Transverse colon (tissue), 4 donors: ENCODE results near the gene SENP7. TPM values are rescaled to one million over a fixed set of nuclear protein-coding genes. Genes with fewer than 3 reads are reported as not detected.

Source experiments
- DNase-seq: peaks from one replicate; pipeline ENCODE4 v3.0.0-alpha.2; 2019
- H3K27ac ChIP-seq, 4 donors: fragments of 200-600 bp; sonication (generic); 2 replicates each; pipeline ENCODE4 v1.5.1; 2016 to 2018; ENCODE audit warnings: inconsistent platforms in 4 of 4
- H3K27me3 ChIP-seq: fragments of 200-600 bp; sonication (generic); 2 replicates; pipeline ENCODE4 v1.5.1; 2017; ENCODE audit warnings: inconsistent platforms
- H3K36me3 ChIP-seq, 4 donors: fragments of 200-600 bp; sonication (generic); 2 replicates each; pipeline ENCODE4 v1.5.1; 2017 to 2019; ENCODE audit warnings: inconsistent platforms in 4 of 4
- H3K4me1 ChIP-seq, 4 donors: fragments of 200-600 bp; sonication (generic); 2 replicates each; pipeline ENCODE4 v1.5.1; 2017 to 2020; ENCODE audit warnings: inconsistent platforms in 4 of 4
- H3K4me3 ChIP-seq, 4 donors: fragments of 200-600 bp; sonication (generic); 1 replicate in 1 of 4; 2 replicates in 3 of 4; pipeline versions ENCODE4 v1.5.1 to v1.6.1; 2017 to 2019; ENCODE audit warnings: inconsistent platforms in 4 of 4
- H3K9me3 ChIP-seq, 2 donors: fragments of 200-600 bp; sonication (generic); 2 replicates each; pipeline ENCODE4 v1.5.1; 2017 to 2019; ENCODE audit warnings: inconsistent platforms in 2 of 2
- CTCF ChIP-seq, 5 experiments: fragments of 200-600 bp in 3 of 5; fragments of 450-650 bp in 2 of 5; sonication (generic) in 3 of 5; IDR thresholded peaks; 1 replicate in 2 of 5; 2 replicates in 3 of 5; pipeline ENCODE4 v1.5.1; 2016 to 2017; ENCODE audit warnings: antibody characterized with exemption in 5 of 5, inconsistent platforms in 3 of 5, mild to moderate bottlenecking in 2 of 5, moderate library complexity in 1 of 5
- EP300 ChIP-seq: sonication (generic); formaldehyde crosslinking; IDR thresholded peaks from one replicate; pipeline ENCODE4 v1.6.1; 2017; ENCODE audit warnings: antibody characterized with exemption, low read depth
- POLR2A ChIP-seq: fragments of 450-650 bp; IDR thresholded peaks from one replicate; pipeline ENCODE4 v1.6.1; 2016; ENCODE audit warnings: antibody characterized with exemption, mild to moderate bottlenecking, moderate library complexity
- POLR2AphosphoS5 ChIP-seq, 3 donors: sonication (generic); formaldehyde crosslinking; IDR thresholded peaks; one replicate each; pipeline ENCODE4 v1.6.1; 2016; ENCODE audit warnings: antibody characterized with exemption in 3 of 3
- WGBS, 2 donors: methylation state at CpG; one replicate each; pipeline ENCODE4 v1.1.5; 2018; ENCODE audit warnings: low coverage in 1 of 2; 5-methylcytosine and 5-hydroxymethylcytosine counted together
- in situ Hi-C, 4 donors: fragments of 200-750 bp; cut with MboI; loops; one replicate each; pipeline versions ENCODE4 v1.15.0 to v1.15.1; 2017; ENCODE audit warnings: low sequenced_read_pairs in 3 of 4, low pct_ligation_motif_present in 1 of 4, low pct_unique_long_range_greater_than_20kb in 1 of 4
- intact Hi-C: fragments of 100-400 bp; cut with DNase I; formaldehyde crosslinking; loops from one replicate; pipeline ENCODE4 v1.15.1; 2023; ENCODE audit warnings: low total_unique reads
- total RNA-seq, 4 donors: library from RNA; depleted of rRNA; stranded (reverse); fragments of >200 nt; gene quantifications; one replicate each; pipeline ENCODE4 v1.1.0, GENCODE V29; 2016

Gene SENP7
- total RNA-seq, 4 donors from 2014 or later = 11.9 to 26.2 (median 20.3) TPM

GRCh38 chr3:101536266-101536665, 23.3 kb upstream of the SENP7 start:
- intact Hi-C loops = no loop called here
- no peak for DNase-seq
- in situ Hi-C loops = no loop called here
- H3K4me3 ChIP-seq = no peak overlapping the region
- no peaks in the 10 kb centered on the region for H3K9me3 ChIP-seq
- H3K36me3 ChIP-seq = no peaks in the 10 kb centered on the region
- H3K27ac ChIP-seq = no peak overlapping the region
- TF ChIP-seq POLR2A (no peak), EP300 (no peak), POLR2AphosphoS5 (IDR thresholded peaks at IDR 0.05) (no peak), CTCF (IDR thresholded peaks at IDR 0.05) (no peak)
- WGBS, 2 donors = 100% methylated on average over 1 of the region's 1 CpG; no CpG with 5 or more reads in 1 of the 2 donors
- no peaks in the 10 kb centered on the region for H3K27me3 ChIP-seq
- H3K4me1 ChIP-seq = no peaks in the 10 kb centered on the region

GRCh38 chr3:101535221-101535620, 22.2 kb upstream of the SENP7 start:
- Histone ChIP-seq H3K4me1 (no peaks in the 10 kb centered on the region), H3K4me3 (no peak overlapping the region), H3K9me3 (no peaks in the 10 kb centered on the region), H3K27ac (no peak overlapping the region), H3K27me3 (no peaks in the 10 kb centered on the region), H3K36me3 (no peaks in the 10 kb centered on the region)
- no peak for TF ChIP-seq POLR2A
- TF ChIP-seq CTCF (IDR thresholded peaks at IDR 0.05) = no peak
- no peak for TF ChIP-seq EP300
- no peak for TF ChIP-seq POLR2AphosphoS5 (IDR thresholded peaks at IDR 0.05)
- 74 to 76% methylated on average over 5 of the region's 5 CpGs for WGBS, 2 donors
- in situ Hi-C loops = no loop called here
- no peak for DNase-seq
- intact Hi-C loops = no loop called here

- H3K27ac ChIP-seq = peak overlapping the region in 1 of 4 donors; percentile 17
- no peaks in the 10 kb centered on the region for H3K27me3 ChIP-seq
- H3K36me3 ChIP-seq = no peaks in the 10 kb centered on the region
- no peaks in the 10 kb centered on the region for H3K9me3 ChIP-seq
- no peak overlapping the region for H3K4me3 ChIP-seq
- DNase-seq = no peak
- TF ChIP-seq EP300 = no peak
- no peak for TF ChIP-seq CTCF (IDR thresholded peaks at IDR 0.05)
- no peak for TF ChIP-seq POLR2A
- TF ChIP-seq POLR2AphosphoS5 (IDR thresholded peaks at IDR 0.05) = no peak
- WGBS, 2 donors = 78 to 94% methylated on average over 1 of the region's 1 CpG
- intact Hi-C loops (no loop called here), in situ Hi-C loops (no loop called here)
- no peaks in the 10 kb centered on the region for H3K4me1 ChIP-seq
Observed at GRCh38 chr3:101533603-101533968, 20.6 kb upstream of the SENP7 start.

- H3K4me3 ChIP-seq = no peak overlapping the region
- H3K4me1 ChIP-seq = no peaks in the 10 kb centered on the region
- intact Hi-C loops (no loop called here), in situ Hi-C loops (no loop called here)
- H3K9me3 ChIP-seq = no peaks in the 10 kb centered on the region
- H3K27ac ChIP-seq = peak overlapping the region in 1 of 4 donors; percentile 37
- no peak for DNase-seq
- TF ChIP-seq POLR2A = no peak
- no peak for TF ChIP-seq CTCF (IDR thresholded peaks at IDR 0.05)
- TF ChIP-seq EP300 = no peak
- TF ChIP-seq POLR2AphosphoS5 (IDR thresholded peaks at IDR 0.05) = no peak
- no peaks in the 10 kb centered on the region for H3K27me3 ChIP-seq
- 65 to 71% methylated on average over 6 to 9 of the region's 9 CpGs for WGBS, 2 donors
- H3K36me3 ChIP-seq = no peaks in the 10 kb centered on the region
Observed at GRCh38 chr3:101532783-101533602, 20.0 kb upstream of the SENP7 start.
